ENCODE data around the gene NTMT1. TPM values are rescaled to one million over a fixed set of nuclear protein-coding genes. Genes with fewer than 3 reads are reported as not detected.

The NTMT1 gene
- polyA plus RNA-seq, 3 donors, result 16.0 to 43.9 (median 28.2) TPM

- Mint-ChIP-seq H3K4me1 (peaks cover 36% of the 10 kb centered on the region), H3K27me3 (ENCODE audit: low read depth in 3 of 3) (peaks cover 4 to 6% (median 4%) of the 10 kb centered on the region in 3 donors), H3K36me3 (no peaks in the 10 kb centered on the region), H3K27ac (no peak overlapping the region), H3K4me3 (no peak overlapping the region), H3K9me3 (peaks cover 0 to 4% (median 2%) of the 10 kb centered on the region in 7 donors)
- no peaks in the 10 kb centered on the region for H3K9me3 ChIP-seq (replicated peaks in 1 of 2; ENCODE audit: control insufficient read depth in 1 of 2, insufficient read depth in 1 of 2, low read length in 2 of 2)
- no peaks in the 10 kb centered on the region for H3K27me3 ChIP-seq (ENCODE audit: control insufficient read depth in 2 of 2, insufficient read depth in 2 of 2, low read length in 2 of 2)
- H3K27ac ChIP-seq (ENCODE audit: low read depth in 1 of 2, low read length in 2 of 2), result no peak overlapping the region
- H4K20me1 ChIP-seq (ENCODE audit: insufficient read depth, low read length), result no peaks in the 10 kb centered on the region
- H3K36me3 ChIP-seq (replicated peaks in 1 of 2; ENCODE audit: control insufficient read depth in 1 of 2, insufficient read depth in 2 of 2, low read length in 2 of 2), result no peaks in the 10 kb centered on the region
- WGBS (ENCODE audit: insufficient coverage), result 58% methylated on average over 10 of the region's 11 CpGs
- TF ChIP-seq CTCF (IDR thresholded peaks at IDR 0.05), result no peak
- H3K79me2 ChIP-seq (ENCODE audit: insufficient read depth, low read length), result no peaks in the 10 kb centered on the region
- peaks cover 25 to 33% of the 10 kb centered on the region in 2 donors for H3K4me1 ChIP-seq (ENCODE audit: control insufficient read depth in 1 of 2, insufficient read depth in 2 of 2, low read length in 2 of 2)
- intact Hi-C loops (cut with micrococcal nuclease), result no loop called here
- H3K4me3 ChIP-seq (replicated peaks in 1 of 3; ENCODE audit: low read depth in 2 of 3, low read length in 3 of 3), result no peak overlapping the region
- no peak overlapping the region for H2AFZ ChIP-seq (ENCODE audit: insufficient read depth, low read depth, low read length, poor library complexity, severe bottlenecking)
- H3K4me2 ChIP-seq (replicated peaks; ENCODE audit: extremely low read depth, low read length, poor library complexity, severe bottlenecking), result no peak overlapping the region
- H3K9ac ChIP-seq (ENCODE audit: insufficient read depth, low read length, poor library complexity, severe bottlenecking), result no peak overlapping the region
- DNase-seq, result no peak
Measured at GRCh38 chr9:129580211-129580915, 45.6 kb upstream of the NTMT1 start.

GRCh38 chr9:129581505-129582189 is 44.3 kb upstream of the NTMT1 start:
- Mint-ChIP-seq H3K27me3 (ENCODE audit: low read depth in 3 of 3) (peaks cover 0 to 1% (median 0%) of the 10 kb centered on the region in 3 donors), H3K27ac (no peak overlapping the region), H3K9me3 (peaks cover 0 to 4% (median 2%) of the 10 kb centered on the region in 7 donors), H3K36me3 (no peaks in the 10 kb centered on the region), H3K4me1 (peaks cover 27% of the 10 kb centered on the region), H3K4me3 (peak overlapping the region in 1 of 2 donors; percentile 4)
- H3K9ac ChIP-seq (ENCODE audit: insufficient read depth, low read length, poor library complexity, severe bottlenecking), result no peak overlapping the region
- DNase-seq, result no peak
- H3K9me3 ChIP-seq (replicated peaks in 1 of 2; ENCODE audit: control insufficient read depth in 1 of 2, insufficient read depth in 1 of 2, low read length in 2 of 2), result no peaks in the 10 kb centered on the region
- no peak for TF ChIP-seq CTCF (IDR thresholded peaks at IDR 0.05)
- H3K4me1 ChIP-seq (ENCODE audit: control insufficient read depth in 1 of 2, insufficient read depth in 2 of 2, low read length in 2 of 2), result peaks cover 22 to 26% of the 10 kb centered on the region in 2 donors
- H4K20me1 ChIP-seq (ENCODE audit: insufficient read depth, low read length), result no peaks in the 10 kb centered on the region
- no peaks in the 10 kb centered on the region for H3K79me2 ChIP-seq (ENCODE audit: insufficient read depth, low read length)
- H3K36me3 ChIP-seq (replicated peaks in 1 of 2; ENCODE audit: control insufficient read depth in 1 of 2, insufficient read depth in 2 of 2, low read length in 2 of 2), result no peaks in the 10 kb centered on the region
- no peaks in the 10 kb centered on the region for H3K27me3 ChIP-seq (ENCODE audit: control insufficient read depth in 2 of 2, insufficient read depth in 2 of 2, low read length in 2 of 2)
- intact Hi-C loops (cut with micrococcal nuclease), result no loop called here
- 77% methylated on average over 4 of the region's 4 CpGs for WGBS (ENCODE audit: insufficient coverage)
- no peak overlapping the region for H2AFZ ChIP-seq (ENCODE audit: insufficient read depth, low read depth, low read length, poor library complexity, severe bottlenecking)
- no peak overlapping the region for H3K4me3 ChIP-seq (replicated peaks in 1 of 3; ENCODE audit: low read depth in 2 of 3, low read length in 3 of 3)
- H3K27ac ChIP-seq (ENCODE audit: low read depth in 1 of 2, low read length in 2 of 2), result no peak overlapping the region
- H3K4me2 ChIP-seq (replicated peaks; ENCODE audit: extremely low read depth, low read length, poor library complexity, severe bottlenecking), result no peak overlapping the region
